SK-N-MC (cell line): ENCODE data around the gene TRPM2.

ENCODE experiments used
- EZH2 ChIP-seq: fragments of 200-600 bp; sonication (generic); IDR thresholded peaks from one replicate; pipeline ENCODE4 v1.6.1; 2017; ENCODE audit warnings: antibody characterized with exemption
- POLR2AphosphoS5 ChIP-seq: IDR thresholded peaks from 2 replicates; pipeline ENCODE4 v1.6.1; 2012; ENCODE audit warnings: mild to moderate bottlenecking, low read depth, low read length, borderline replicate concordance

GRCh38 chr21:44335266-44336059 lies 18.0 kb upstream of the TRPM2 start:
- TF ChIP-seq EZH2 (no peak), POLR2AphosphoS5 (no peak)
